HG03066 (cell line): ENCODE measurements around the gene ACOT13.
A peak's percentile ranks its signal among the peaks of the same experiment; 100 is the strongest.
"Not testable (repeated sequence)": the region's sequence is repeated elsewhere in the genome, so short reads cannot be mapped to it uniquely, and the experiment has no call there.

Experiments used
- ATAC-seq: cut with Tn5 transposase; IDR thresholded peaks from one replicate; pipeline ENCODE4 v1.9.1; 2021; ENCODE audit warnings: low read depth; ENCODE audit not compliant: unreplicated experiment

The ACOT13 gene

GRCh38 chr6:24661759-24662158 is 5.1 kb upstream of the ACOT13 start:
- ATAC-seq = not testable (repeated sequence)

- ATAC-seq = no peak
These were observed 4.6 kb upstream of the ACOT13 start for GRCh38 chr6:24662236-24662635.

GRCh38 chr6:24663189-24663588 is 3.7 kb upstream of the ACOT13 start:
- ATAC-seq = no peak

- ATAC-seq = no peak
These were observed 2.6 kb upstream of the ACOT13 start for GRCh38 chr6:24664046-24664987.

- peak; percentile 35 for ATAC-seq
These were observed 708 bp upstream of the ACOT13 start for GRCh38 chr6:24666097-24666640.

- ATAC-seq = no peak
These were observed 514 bp downstream of the ACOT13 start for GRCh38 chr6:24667378-24667803.

GRCh38 chr6:24668066-24668996 is 1.5 kb downstream of the ACOT13 start:
- ATAC-seq = not testable (repeated sequence)

GRCh38 chr6:24668997-24669361 is 2.1 kb downstream of the ACOT13 start:
- no peak for ATAC-seq

- ATAC-seq = not testable (repeated sequence)
These were observed 3.6 kb downstream of the ACOT13 start for GRCh38 chr6:24670492-24670891.

- ATAC-seq = not testable (repeated sequence)
These were observed 4.2 kb downstream of the ACOT13 start for GRCh38 chr6:24671077-24671476.

GRCh38 chr6:24672620-24673182 is 5.8 kb downstream of the ACOT13 start:
- ATAC-seq = no peak

- ATAC-seq = no peak
These were observed 6.7 kb downstream of the ACOT13 start for GRCh38 chr6:24673625-24674024.

GRCh38 chr6:24678792-24679352 is 12.0 kb downstream of the ACOT13 start:
- not testable (repeated sequence) for ATAC-seq

- ATAC-seq = no peak
These were observed 13.7 kb downstream of the ACOT13 start for GRCh38 chr6:24680582-24680981.

GRCh38 chr6:24683297-24684296 is 16.7 kb downstream of the ACOT13 start:
- ATAC-seq = no peak

- ATAC-seq = no peak
These were observed 19.5 kb downstream of the ACOT13 start for GRCh38 chr6:24686408-24686807.

GRCh38 chr6:24686946-24687345 is 20.1 kb downstream of the ACOT13 start:
- ATAC-seq = no peak

GRCh38 chr6:24689964-24690363 is 23.1 kb downstream of the ACOT13 start:
- ATAC-seq = no peak

GRCh38 chr6:24690593-24690992 is 23.7 kb downstream of the ACOT13 start:
- ATAC-seq = no peak
